Neural progenitor cell (in vitro differentiated cells): ENCODE measurements around the gene PRICKLE2. TPM values are rescaled to one million over a fixed set of nuclear protein-coding genes. Genes with fewer than 3 reads are reported as not detected.
A peak's percentile ranks its signal among the peaks of the same experiment; 100 is the strongest.

Source experiments
- DNase-seq: peaks from one replicate; pipeline ENCODE4 v3.0.0-alpha.2; 2016; ENCODE audit warnings: low spot score
- H2AFZ ChIP-seq: fragments of 200-600 bp; sonication (generic); replicated peaks from 2 replicates; pipeline ENCODE4 v1.6.1; 2016; ENCODE audit warnings: antibody characterized with exemption
- H3F3A ChIP-seq: fragments of 200-600 bp; sonication (generic); 2 replicates; pipeline ENCODE4 v1.6.1; 2016; ENCODE audit warnings: antibody characterized with exemption, low read depth
- H3K27ac ChIP-seq: fragments of 200-600 bp; sonication (generic); 2 replicates; pipeline ENCODE4 v1.5.1; 2016; ENCODE audit warnings: mild to moderate bottlenecking
- H3K27me3 ChIP-seq: fragments of 200-600 bp; sonication (generic); 2 replicates; pipeline ENCODE4 v1.6.1; 2016; ENCODE audit warnings: mild to moderate bottlenecking, moderate library complexity
- H3K36me3 ChIP-seq: fragments of 200-600 bp; sonication (generic); 2 replicates; pipeline ENCODE4 v1.5.1; 2016
- H3K4me1 ChIP-seq: fragments of 200-600 bp; sonication (generic); 2 replicates; pipeline ENCODE4 v1.6.1; 2016; ENCODE audit warnings: mixed run types
- H3K4me2 ChIP-seq: fragments of 200-600 bp; sonication (generic); 2 replicates; pipeline ENCODE4 v1.6.1; 2016
- H3K4me3 ChIP-seq: fragments of 200-600 bp; sonication (generic); 2 replicates; pipeline ENCODE4 v1.5.1; 2016
- H3K79me2 ChIP-seq: fragments of 200-600 bp; sonication (generic); 2 replicates; pipeline ENCODE4 v1.6.1; 2016; ENCODE audit warnings: low read depth
- H3K9ac ChIP-seq: fragments of 200-600 bp; sonication (generic); 2 replicates; pipeline ENCODE4 v1.6.1; 2016
- H3K9me3 ChIP-seq: fragments of 200-600 bp; sonication (generic); 2 replicates; pipeline ENCODE4 v1.5.1; 2016; ENCODE audit warnings: low read depth
- H4K20me1 ChIP-seq: fragments of 200-600 bp; sonication (generic); 2 replicates; pipeline ENCODE4 v1.6.1; 2016; ENCODE audit warnings: low read depth
- H3K27ac Mint-ChIP-seq: 3 replicates; pipeline ENCODE4 v1.8.0; 2021; ENCODE audit warnings: mixed read lengths
- H3K27me3 Mint-ChIP-seq: 2 replicates; pipeline ENCODE4 v1.8.0; 2022; ENCODE audit warnings: low read depth, mild to moderate bottlenecking, inconsistent platforms, moderate library complexity, mixed read lengths; ENCODE audit not compliant: insufficient read depth
- H3K36me3 Mint-ChIP-seq: 3 replicates; pipeline ENCODE4 v1.8.0; 2021; ENCODE audit warnings: mixed read lengths
- H3K4me1 Mint-ChIP-seq: 3 replicates; pipeline ENCODE4 v1.8.0; 2021; ENCODE audit warnings: mixed read lengths
- H3K4me3 Mint-ChIP-seq: 3 replicates; pipeline ENCODE4 v1.8.0; 2021; ENCODE audit warnings: mild to moderate bottlenecking, moderate library complexity, mixed read lengths
- H3K9me3 Mint-ChIP-seq: 3 replicates; pipeline ENCODE4 v1.8.0; 2020; ENCODE audit warnings: mixed read lengths
- EZH2 ChIP-seq: fragments of 200-600 bp; sonication (generic); IDR thresholded peaks from 2 replicates; pipeline ENCODE4 v1.6.1; 2017; ENCODE audit warnings: antibody characterized with exemption, mild to moderate bottlenecking, moderate library complexity
- EZH2phosphoT487 ChIP-seq: fragments of 200-600 bp; sonication (generic); IDR thresholded peaks from 2 replicates; pipeline ENCODE4 v1.6.1; 2017; ENCODE audit warnings: antibody characterized with exemption
- total RNA-seq: library from RNA; depleted of rRNA; stranded (reverse); fragments of >200 nt; gene quantifications from 2 replicates; pipeline ENCODE4 v1.2.3, GENCODE V29; 2015; ENCODE audit warnings: low replicate concordance
- TF ChIP-seq, protein P1 (sequence below): fragments of 200-600 bp; sonication (generic); IDR thresholded peaks from 2 replicates; pipeline ENCODE4 v1.5.1; 2017; ENCODE audit warnings: antibody characterized with exemption, mild to moderate bottlenecking

PRICKLE2 gene
- total RNA-seq, 1 donor from 2014 or later = 11.5 TPM

DNA sequence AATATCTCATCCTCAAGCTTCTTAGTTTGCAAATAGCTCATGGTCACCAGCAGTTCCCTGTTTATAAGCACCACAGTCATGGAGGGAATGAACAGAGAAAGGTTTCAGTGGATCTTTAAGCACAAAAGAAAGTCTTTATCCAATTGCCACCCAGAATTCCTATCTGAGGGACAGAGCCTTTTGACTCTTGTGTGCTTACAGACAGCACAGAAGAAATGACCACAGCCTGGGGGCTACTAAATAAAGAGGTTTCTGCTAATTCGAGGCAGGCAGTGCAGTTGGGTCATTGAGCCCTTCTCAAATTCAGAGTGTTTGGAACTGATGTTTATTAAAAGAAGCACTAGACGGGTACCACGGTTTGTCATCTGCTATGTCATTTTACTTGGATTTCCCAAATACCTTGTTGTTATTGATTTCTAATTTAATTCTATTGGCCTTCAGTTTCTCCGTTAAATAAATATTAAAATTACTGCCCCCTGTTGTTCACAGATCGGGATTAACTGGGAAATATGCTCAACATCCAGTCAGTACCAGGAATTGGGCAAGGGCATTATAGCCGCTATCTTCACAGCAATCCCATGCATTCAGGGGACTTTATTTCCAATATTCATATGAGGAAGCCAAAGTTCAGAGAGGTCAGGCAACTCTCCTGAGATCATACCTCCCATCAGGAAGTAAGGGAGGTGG, 3.6 kb downstream of the PRICKLE2 start:
- H3K4me2 ChIP-seq = peak overlapping the region; percentile 86
- H2AFZ ChIP-seq = no peak overlapping the region
- no peak overlapping the region for H3K9ac ChIP-seq
- no peak overlapping the region for H3K4me3 ChIP-seq
- no peaks in the 10 kb centered on the region for H3K9me3 ChIP-seq
- peaks cover 72% of the 10 kb centered on the region for H3K4me1 ChIP-seq
- H3K36me3 Mint-ChIP-seq = no peaks in the 10 kb centered on the region
- no peaks in the 10 kb centered on the region for H3K27me3 ChIP-seq
- no peaks in the 10 kb centered on the region for H3K36me3 ChIP-seq
- DNase-seq = peak; percentile 57
- no peak overlapping the region for H3K27ac Mint-ChIP-seq
- TF ChIP-seq EZH2 = no peak
- TF ChIP-seq EZH2phosphoT487 = no peak
- TF ChIP-seq, protein P1, sequence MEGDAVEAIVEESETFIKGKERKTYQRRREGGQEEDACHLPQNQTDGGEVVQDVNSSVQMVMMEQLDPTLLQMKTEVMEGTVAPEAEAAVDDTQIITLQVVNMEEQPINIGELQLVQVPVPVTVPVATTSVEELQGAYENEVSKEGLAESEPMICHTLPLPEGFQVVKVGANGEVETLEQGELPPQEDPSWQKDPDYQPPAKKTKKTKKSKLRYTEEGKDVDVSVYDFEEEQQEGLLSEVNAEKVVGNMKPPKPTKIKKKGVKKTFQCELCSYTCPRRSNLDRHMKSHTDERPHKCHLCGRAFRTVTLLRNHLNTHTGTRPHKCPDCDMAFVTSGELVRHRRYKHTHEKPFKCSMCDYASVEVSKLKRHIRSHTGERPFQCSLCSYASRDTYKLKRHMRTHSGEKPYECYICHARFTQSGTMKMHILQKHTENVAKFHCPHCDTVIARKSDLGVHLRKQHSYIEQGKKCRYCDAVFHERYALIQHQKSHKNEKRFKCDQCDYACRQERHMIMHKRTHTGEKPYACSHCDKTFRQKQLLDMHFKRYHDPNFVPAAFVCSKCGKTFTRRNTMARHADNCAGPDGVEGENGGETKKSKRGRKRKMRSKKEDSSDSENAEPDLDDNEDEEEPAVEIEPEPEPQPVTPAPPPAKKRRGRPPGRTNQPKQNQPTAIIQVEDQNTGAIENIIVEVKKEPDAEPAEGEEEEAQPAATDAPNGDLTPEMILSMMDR = no peak
- H3K4me3 Mint-ChIP-seq = no peak overlapping the region
- no peak overlapping the region for H3K27ac ChIP-seq
- peaks cover 24% of the 10 kb centered on the region for H3K79me2 ChIP-seq
- H3K9me3 Mint-ChIP-seq = no peaks in the 10 kb centered on the region
- H3F3A ChIP-seq = peaks cover 42% of the 10 kb centered on the region
- peaks cover 69% of the 10 kb centered on the region for H3K4me1 Mint-ChIP-seq
- peaks cover 11% of the 10 kb centered on the region for H4K20me1 ChIP-seq
- H3K27me3 Mint-ChIP-seq = no peaks in the 10 kb centered on the region

DNA sequence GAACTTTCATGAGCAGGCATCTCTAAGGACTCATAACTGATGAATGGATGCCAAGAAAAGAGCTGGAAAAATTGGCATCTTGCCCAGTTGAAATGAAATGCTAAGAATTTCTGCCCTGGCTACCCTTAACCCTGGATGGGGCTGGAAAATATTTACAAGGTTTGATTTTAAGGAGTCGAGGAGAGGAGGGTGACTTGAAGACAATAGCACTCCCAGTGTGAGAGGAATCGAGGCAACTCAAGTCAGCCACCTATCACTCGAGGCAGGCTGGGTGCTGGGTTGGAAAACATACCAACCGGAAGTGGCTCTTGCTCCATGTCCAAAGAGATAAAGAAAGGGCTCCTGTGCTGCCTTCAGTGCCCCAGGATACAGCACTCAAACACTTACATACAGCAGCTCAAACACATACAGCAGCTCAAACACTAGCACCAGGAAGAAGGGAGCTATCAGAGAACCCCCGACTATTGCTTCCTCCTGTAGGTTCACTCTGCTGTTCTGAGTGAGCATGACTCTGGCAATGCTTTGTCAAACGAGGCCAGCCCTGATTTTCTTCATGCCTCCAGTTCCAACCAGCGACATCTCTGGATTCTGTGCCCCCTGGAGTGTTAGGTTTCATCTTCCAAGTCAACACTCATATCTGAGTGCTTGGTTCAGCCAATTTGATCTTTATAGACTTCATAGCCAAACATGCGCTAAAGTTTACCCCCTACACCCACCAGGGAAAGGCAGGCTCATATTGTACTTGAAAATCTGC, 4.9 kb downstream of the PRICKLE2 start:
- no peak overlapping the region for H2AFZ ChIP-seq
- no peaks in the 10 kb centered on the region for H3K9me3 ChIP-seq
- no peaks in the 10 kb centered on the region for H3K27me3 ChIP-seq
- no peak for DNase-seq
- no peaks in the 10 kb centered on the region for H3K9me3 Mint-ChIP-seq
- peaks cover 73% of the 10 kb centered on the region for H3K4me1 ChIP-seq
- H3K27ac ChIP-seq = no peak overlapping the region
- H3K27ac Mint-ChIP-seq = peak overlapping the region; percentile 36
- H3K9ac ChIP-seq = no peak overlapping the region
- H3K79me2 ChIP-seq = peaks cover 30% of the 10 kb centered on the region
- no peak overlapping the region for H3K4me3 ChIP-seq
- H3F3A ChIP-seq = peaks cover 47% of the 10 kb centered on the region
- peak overlapping the region; percentile 86 for H3K4me2 ChIP-seq
- peaks cover 69% of the 10 kb centered on the region for H3K4me1 Mint-ChIP-seq
- peaks cover 20% of the 10 kb centered on the region for H4K20me1 ChIP-seq
- no peaks in the 10 kb centered on the region for H3K36me3 ChIP-seq
- no peaks in the 10 kb centered on the region for H3K36me3 Mint-ChIP-seq
- no peak overlapping the region for H3K4me3 Mint-ChIP-seq
- TF ChIP-seq, protein P1 = no peak
- no peak for TF ChIP-seq EZH2
- no peak for TF ChIP-seq EZH2phosphoT487
- H3K27me3 Mint-ChIP-seq = no peaks in the 10 kb centered on the region

DNA sequence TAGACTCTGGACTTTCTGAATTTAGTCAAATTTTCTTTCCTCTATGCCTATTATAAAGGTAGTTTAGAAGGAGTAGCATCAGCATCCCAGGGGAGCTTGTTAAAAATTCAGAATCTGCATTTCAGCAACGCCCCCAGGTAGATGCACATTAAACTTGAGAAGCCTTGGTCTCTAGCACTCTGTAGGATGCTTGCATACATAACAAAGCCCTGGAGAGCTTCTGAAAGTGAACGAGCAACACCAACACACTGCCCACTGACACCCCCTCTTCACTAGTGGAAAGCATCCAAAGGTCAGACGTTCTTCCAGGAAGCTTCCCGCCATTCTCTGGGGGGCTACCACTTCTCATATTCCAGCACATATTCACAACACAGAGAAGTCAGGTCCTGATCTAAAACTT, 6.5 kb downstream of the PRICKLE2 start:
- Histone ChIP-seq H3F3A (peaks cover 43% of the 10 kb centered on the region), H3K4me1 (peaks cover 75% of the 10 kb centered on the region), H2AFZ (no peak overlapping the region), H3K36me3 (no peaks in the 10 kb centered on the region), H3K9ac (no peak overlapping the region), H3K79me2 (peaks cover 32% of the 10 kb centered on the region), H3K27ac (no peak overlapping the region), H3K4me3 (no peak overlapping the region), H3K4me2 (no peak overlapping the region), H3K9me3 (no peaks in the 10 kb centered on the region), H4K20me1 (peaks cover 20% of the 10 kb centered on the region), H3K27me3 (no peaks in the 10 kb centered on the region)
- Mint-ChIP-seq H3K4me3 (no peak overlapping the region), H3K4me1 (peaks cover 68% of the 10 kb centered on the region), H3K27ac (no peak overlapping the region), H3K27me3 (no peaks in the 10 kb centered on the region), H3K36me3 (no peaks in the 10 kb centered on the region), H3K9me3 (no peaks in the 10 kb centered on the region)
- TF ChIP-seq, protein P1 = no peak
- no peak for TF ChIP-seq EZH2phosphoT487
- DNase-seq = no peak
